ENCODE measurements around the gene CRY2. TPM values are rescaled to one million over a fixed set of nuclear protein-coding genes. Genes with fewer than 3 reads are reported as not detected.

The CRY2 gene
- total and polyA plus RNA-seq, 2 of the 13 experiments (the other 11 are each of a cell fraction or from before 2014, with no cell fraction given): 10.1 to 12.2 TPM

GRCh38 chr11:45844822-45845578 is 2.3 kb upstream of the CRY2 start:
- H3K27me3 ChIP-seq (ENCODE audit: control insufficient read depth in 1 of 2, insufficient read depth in 2 of 2, low read length in 2 of 2): no peaks in the 10 kb centered on the region; a peak in 1 of 5 replicates
- BruUV-seq (replicated peaks): no TSS peak
- no peak for ATAC-seq
- H4K20me1 ChIP-seq (ENCODE audit: insufficient read depth, low read length): peaks cover 22% of the 10 kb centered on the region
- no peak overlapping the region for H3K27ac ChIP-seq (ENCODE audit: extremely low read length, insufficient read depth, low read length)
- no peak overlapping the region for H3K4me3 ChIP-seq (replicated peaks in 1 of 3; ENCODE audit: insufficient read depth in 1 of 3, low read depth in 2 of 3, low read length in 3 of 3)
- H3K4me1 ChIP-seq (ENCODE audit: insufficient read depth, low read length): peaks cover 57% of the 10 kb centered on the region
- DNase-seq (ENCODE audit: low spot score): no peak
- H3K79me2 ChIP-seq (ENCODE audit: insufficient read depth, low read length): peaks cover 18% of the 10 kb centered on the region
- TF ChIP-seq MAFK (conservative IDR thresholded peaks at IDR 0.05 in 1 of 2, IDR thresholded peaks at IDR 0.05 in 1 of 2; ENCODE audit: low read length in 2 of 2): peak in 1 of 2 experiments; percentile 51; a peak in 2 of 4 replicates
- no peak for TF ChIP-seq ZNF629 (CRISPR knock-in tag; conservative IDR thresholded peaks at IDR 0.05)
- H3K9me3 ChIP-seq (ENCODE audit: low read length): no peaks in the 10 kb centered on the region
- no peak overlapping the region for H2AFZ ChIP-seq (ENCODE audit: low read length)
- WGBS (ENCODE audit: low lambda C conversion rate): 28% methylated on average over 3 of the region's 3 CpGs
- ChIA-PET POLR2A (interaction anchor here (3.1 kb wide), 1 partner anchor 73 kb away, joined by 19 read pairs; the partner anchor contains the start of gene PEX16), CTCF (ENCODE audit: low intra/inter-chr PET ratio, low total read pairs) (no interaction called here)
- H3K9ac ChIP-seq (ENCODE audit: insufficient read depth, low read depth, low read length): no peak overlapping the region
- intact Hi-C loops (cut with micrococcal nuclease; ENCODE audit: unreplicated experiment): loop anchor here (5.0 to 10.0 kb wide), 3 partner anchors 77 to 282 kb away; partner anchors contain the start of gene LARGE2
- in situ Hi-C loops (cut with HindIII; ENCODE audit: extremely low pct_ligation_motif_present, low pct_unique_long_range_greater_than_20kb): no loop called here
- no peak for FAIRE-seq
- no peaks in the 10 kb centered on the region for H3K36me3 ChIP-seq (replicated peaks in 1 of 2; ENCODE audit: control insufficient read depth in 1 of 2, insufficient read depth in 2 of 2, low read length in 2 of 2)
- H3K4me2 ChIP-seq (ENCODE audit: low read depth, low read length): no peak overlapping the region

GRCh38 chr11:45846174-45846675 is 1.1 kb upstream of the CRY2 start:
- H3K4me2 ChIP-seq (ENCODE audit: low read depth, low read length): peak overlapping the region; percentile 87
- POLR2A ChIA-PET: interaction anchor here (0.7 to 3.1 kb wide), 4 partner anchors 12 to 71 kb away, joined by 3 to 19 read pairs (median 10); partner anchors contain the start of genes PEX16 and SLC35C1
- no peak for TF ChIP-seq YEATS4 (CRISPR knock-in tag; IDR thresholded peaks at IDR 0.05; ENCODE audit: borderline replicate concordance)
- TF ChIP-seq E2F1 (CRISPR knock-in tag; IDR thresholded peaks at IDR 0.05): no peak
- no peak for TF ChIP-seq KLF9 (CRISPR knock-in tag; IDR thresholded peaks at IDR 0.05; ENCODE audit: low read depth)
- no peak for TF ChIP-seq RFXANK (CRISPR knock-in tag; IDR thresholded peaks at IDR 0.05)
- TF ChIP-seq ZMYM3 (CRISPR knock-in tag; IDR thresholded peaks at IDR 0.05): no peak
- no peak for TF ChIP-seq ATAD3A (CRISPR knock-in tag; IDR thresholded peaks at IDR 0.05)
- no peak for TF ChIP-seq RARG (CRISPR knock-in tag; IDR thresholded peaks at IDR 0.05; ENCODE audit: low read depth)
- no peak for TF ChIP-seq HMGXB4 (CRISPR knock-in tag; IDR thresholded peaks at IDR 0.05; ENCODE audit: borderline replicate concordance in 1 of 2, low read depth in 1 of 2)
- TF ChIP-seq AKAP8 (CRISPR knock-in tag; IDR thresholded peaks at IDR 0.05): no peak

More at GRCh38 chr11:45846174-45846675, 1.1 kb upstream of the CRY2 start:
- 2% methylated on average over 2 of the region's 4 CpGs for WGBS (ENCODE audit: low lambda C conversion rate)
- BruUV-seq (replicated peaks): no TSS peak
- Histone ChIP-seq H3K9ac (ENCODE audit: insufficient read depth, low read depth, low read length) (no peak overlapping the region), H3K4me1 (ENCODE audit: insufficient read depth, low read length) (peaks cover 69% of the 10 kb centered on the region), H3K27ac (ENCODE audit: extremely low read length, insufficient read depth, low read length) (no peak overlapping the region), H4K20me1 (ENCODE audit: insufficient read depth, low read length) (peaks cover 28% of the 10 kb centered on the region), H3K4me3 (replicated peaks in 1 of 3; ENCODE audit: insufficient read depth in 1 of 3, low read depth in 2 of 3, low read length in 3 of 3) (peak overlapping the region in 1 of 3 experiments; percentile 69; a peak in 1 of 6 replicates), H3K36me3 (replicated peaks in 1 of 2; ENCODE audit: control insufficient read depth in 1 of 2, insufficient read depth in 2 of 2, low read length in 2 of 2) (peaks cover 3 to 7% of the 10 kb centered on the region in 2 experiments; a peak in 3 of 5 replicates), H2AFZ (ENCODE audit: low read length) (no peak overlapping the region), H3K79me2 (ENCODE audit: insufficient read depth, low read length) (peaks cover 29% of the 10 kb centered on the region), H3K27me3 (ENCODE audit: control insufficient read depth in 1 of 2, insufficient read depth in 2 of 2, low read length in 2 of 2) (no peaks in the 10 kb centered on the region; a peak in 1 of 5 replicates), H3K9me3 (ENCODE audit: low read length) (no peaks in the 10 kb centered on the region)
- intact Hi-C loops (cut with micrococcal nuclease; ENCODE audit: unreplicated experiment): loop anchor here (5.0 to 10.0 kb wide), 3 partner anchors 76 to 281 kb away; partner anchors contain the start of gene LARGE2
- ATAC-seq (no peak), FAIRE-seq (no peak), DNase-seq (ENCODE audit: low spot score) (no peak)
- CTCF ChIA-PET (ENCODE audit: low intra/inter-chr PET ratio, low total read pairs): no interaction called here
- in situ Hi-C loops (cut with HindIII; ENCODE audit: extremely low pct_ligation_motif_present, low pct_unique_long_range_greater_than_20kb): no loop called here

All from HepG2 (cell line).